ENCODE results near the gene MANBA. TPM values are rescaled to one million over a fixed set of nuclear protein-coding genes. Genes with fewer than 3 reads are reported as not detected.
"Not testable (repeated sequence)": the region's sequence is repeated elsewhere in the genome, so short reads cannot be mapped to it uniquely, and the experiment has no call there.

Gene MANBA
- total RNA-seq, 1 donor from 2014 or later: 27.7 TPM

DNA sequence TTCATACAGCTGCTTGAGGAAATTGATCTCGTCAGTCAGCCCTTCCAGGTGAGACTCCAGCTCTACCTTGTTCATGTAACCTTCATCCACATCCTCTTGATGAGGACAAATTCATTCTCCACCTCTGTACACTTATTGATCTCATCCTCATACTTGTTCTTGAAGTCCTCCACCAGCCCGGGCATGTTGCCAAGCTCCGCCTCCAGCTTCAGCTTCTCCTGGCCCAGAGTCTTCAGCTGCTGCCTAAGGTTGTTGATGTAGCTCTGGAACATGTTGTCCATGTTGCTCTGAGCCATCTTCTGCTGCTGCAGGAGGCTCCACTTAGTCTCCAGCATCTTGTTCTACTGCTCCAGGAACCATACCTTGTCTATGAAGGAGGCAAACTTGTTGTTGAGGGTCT is 31.3 kb downstream of the MANBA start:
- not testable (repeated sequence) for H3K27me3 ChIP-seq (ENCODE audit: control insufficient read depth in 3 of 3, insufficient read depth in 3 of 3, low read length in 3 of 3); H3K9me3 ChIP-seq (ENCODE audit: control insufficient read depth in 3 of 3, low read length in 3 of 3); H3K9ac ChIP-seq (ENCODE audit: low read depth in 1 of 3, low read length in 3 of 3); H3K4me3 ChIP-seq (ENCODE audit: low read length in 3 of 3); H3K36me3 ChIP-seq (ENCODE audit: control insufficient read depth in 3 of 3, insufficient read depth in 3 of 3, low read length in 3 of 3); H3K27ac ChIP-seq (ENCODE audit: low read depth, low read length)
- H3K4me1 ChIP-seq (ENCODE audit: control insufficient read depth in 3 of 3, insufficient read depth in 3 of 3, low read length in 3 of 3): peaks cover 10 to 16% (median 12%) of the 10 kb centered on the region in 3 donors

DNA sequence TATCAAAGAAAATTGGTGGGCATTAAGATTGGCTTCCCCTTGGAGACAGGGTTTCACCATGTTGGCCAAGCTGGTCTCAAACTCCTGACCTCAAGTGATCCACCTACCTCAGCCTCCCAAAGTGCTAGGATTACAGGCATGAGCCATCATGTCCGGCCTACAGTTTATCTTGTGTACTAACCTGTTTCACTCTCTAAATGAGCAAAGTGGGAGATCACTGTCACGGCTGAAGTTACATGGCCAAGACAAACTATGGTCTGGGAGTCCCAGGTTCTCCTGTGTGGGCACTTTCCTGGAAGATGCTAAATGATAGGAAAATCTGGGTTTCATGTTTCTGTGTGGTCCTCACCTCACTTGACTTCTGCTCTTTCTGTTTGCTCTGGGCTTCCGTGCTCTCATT is 33.8 kb downstream of the MANBA start:
- H3K27ac ChIP-seq (ENCODE audit: low read depth, low read length); H3K4me3 ChIP-seq (ENCODE audit: low read length in 3 of 3); H3K4me1 ChIP-seq (ENCODE audit: control insufficient read depth in 3 of 3, insufficient read depth in 3 of 3, low read length in 3 of 3); H3K9ac ChIP-seq (ENCODE audit: low read depth in 1 of 3, low read length in 3 of 3); H3K9me3 ChIP-seq (ENCODE audit: control insufficient read depth in 3 of 3, low read length in 3 of 3); H3K27me3 ChIP-seq (ENCODE audit: control insufficient read depth in 3 of 3, insufficient read depth in 3 of 3, low read length in 3 of 3): not testable (repeated sequence)
- peaks cover 4 to 17% (median 5%) of the 10 kb centered on the region in 3 donors for H3K36me3 ChIP-seq (ENCODE audit: control insufficient read depth in 3 of 3, insufficient read depth in 3 of 3, low read length in 3 of 3)

DNA sequence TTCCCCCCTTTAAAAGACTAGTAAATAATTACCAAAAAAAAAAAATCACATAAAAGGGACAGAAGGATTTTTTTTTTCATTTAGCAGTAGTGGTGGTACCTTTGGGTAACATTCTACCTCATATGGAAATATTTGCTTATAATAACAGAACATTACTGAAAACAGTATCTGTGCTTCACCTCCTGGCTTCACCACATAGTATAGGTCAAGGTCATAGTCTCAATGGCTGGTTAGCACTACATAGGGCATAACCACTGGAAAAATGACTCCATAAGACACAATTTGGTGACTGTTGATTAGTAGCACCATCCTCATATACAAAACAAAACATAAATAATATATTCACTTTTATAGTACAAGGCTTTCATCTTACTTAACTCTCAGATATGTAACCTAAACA is 34.7 kb downstream of the MANBA start:
- Histone ChIP-seq H3K27ac (ENCODE audit: low read depth, low read length) (no peak overlapping the region), H3K4me3 (ENCODE audit: low read length in 3 of 3) (no peak overlapping the region), H3K27me3 (ENCODE audit: control insufficient read depth in 3 of 3, insufficient read depth in 3 of 3, low read length in 3 of 3) (no peaks in the 10 kb centered on the region), H3K4me1 (ENCODE audit: control insufficient read depth in 3 of 3, insufficient read depth in 3 of 3, low read length in 3 of 3) (no peaks in the 10 kb centered on the region), H3K36me3 (ENCODE audit: control insufficient read depth in 3 of 3, insufficient read depth in 3 of 3, low read length in 3 of 3) (peaks cover 4 to 17% (median 5%) of the 10 kb centered on the region in 3 donors), H3K9ac (ENCODE audit: low read depth in 1 of 3, low read length in 3 of 3) (no peak overlapping the region), H3K9me3 (ENCODE audit: control insufficient read depth in 3 of 3, low read length in 3 of 3) (peaks cover 0 to 5% (median 0%) of the 10 kb centered on the region in 3 donors)

DNA sequence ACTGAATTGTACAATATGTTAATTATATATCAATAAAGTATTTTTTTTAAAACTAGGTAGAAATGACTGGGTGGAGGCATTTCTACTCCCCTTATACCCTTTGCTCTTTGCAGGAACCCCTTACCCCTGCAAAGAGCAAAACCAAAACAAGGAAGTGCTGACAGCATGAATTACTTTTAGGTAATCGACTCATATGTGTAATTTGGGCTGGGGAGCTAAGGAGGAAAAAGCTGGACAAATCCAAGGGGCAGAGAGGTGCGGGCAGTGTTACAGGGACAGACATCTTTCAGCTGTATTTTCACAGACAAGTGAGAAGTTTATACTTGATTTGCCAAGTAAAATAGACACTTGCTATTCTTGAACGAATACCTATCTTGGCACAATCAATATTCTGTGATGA is 35.5 kb downstream of the MANBA start:
- H3K9ac ChIP-seq (ENCODE audit: low read depth in 1 of 3, low read length in 3 of 3): no peak overlapping the region
- no peak overlapping the region for H3K4me3 ChIP-seq (ENCODE audit: low read length in 3 of 3)
- H3K4me1 ChIP-seq (ENCODE audit: control insufficient read depth in 3 of 3, insufficient read depth in 3 of 3, low read length in 3 of 3): no peaks in the 10 kb centered on the region
- H3K27me3 ChIP-seq (ENCODE audit: control insufficient read depth in 3 of 3, insufficient read depth in 3 of 3, low read length in 3 of 3): no peaks in the 10 kb centered on the region
- H3K36me3 ChIP-seq (ENCODE audit: control insufficient read depth in 3 of 3, insufficient read depth in 3 of 3, low read length in 3 of 3): peaks cover 4 to 17% (median 5%) of the 10 kb centered on the region in 3 donors
- peaks cover 0 to 1% (median 0%) of the 10 kb centered on the region in 3 donors for H3K9me3 ChIP-seq (ENCODE audit: control insufficient read depth in 3 of 3, low read length in 3 of 3)
- H3K27ac ChIP-seq (ENCODE audit: low read depth, low read length): no peak overlapping the region

- Histone ChIP-seq H3K9ac (ENCODE audit: low read depth in 1 of 3, low read length in 3 of 3) (no peak overlapping the region), H3K9me3 (ENCODE audit: control insufficient read depth in 3 of 3, low read length in 3 of 3) (no peaks in the 10 kb centered on the region), H3K27me3 (ENCODE audit: control insufficient read depth in 3 of 3, insufficient read depth in 3 of 3, low read length in 3 of 3) (no peaks in the 10 kb centered on the region), H3K4me1 (ENCODE audit: control insufficient read depth in 3 of 3, insufficient read depth in 3 of 3, low read length in 3 of 3) (no peaks in the 10 kb centered on the region), H3K36me3 (ENCODE audit: control insufficient read depth in 3 of 3, insufficient read depth in 3 of 3, low read length in 3 of 3) (peaks cover 0 to 21% (median 8%) of the 10 kb centered on the region in 3 donors), H3K4me3 (ENCODE audit: low read length in 3 of 3) (no peak overlapping the region), H3K27ac (ENCODE audit: low read depth, low read length) (no peak overlapping the region)
Observed at GRCh38 chr4:102723511-102723910, 37.3 kb downstream of the MANBA start.

- H3K9me3 ChIP-seq (ENCODE audit: control insufficient read depth in 3 of 3, low read length in 3 of 3): no peaks in the 10 kb centered on the region
- H3K4me3 ChIP-seq (ENCODE audit: low read length in 3 of 3): no peak overlapping the region
- H3K27me3 ChIP-seq (ENCODE audit: control insufficient read depth in 3 of 3, insufficient read depth in 3 of 3, low read length in 3 of 3): no peaks in the 10 kb centered on the region
- H3K36me3 ChIP-seq (ENCODE audit: control insufficient read depth in 3 of 3, insufficient read depth in 3 of 3, low read length in 3 of 3): peaks cover 0 to 21% (median 11%) of the 10 kb centered on the region in 3 donors
- no peak overlapping the region for H3K27ac ChIP-seq (ENCODE audit: low read depth, low read length)
- H3K4me1 ChIP-seq (ENCODE audit: control insufficient read depth in 3 of 3, insufficient read depth in 3 of 3, low read length in 3 of 3): no peaks in the 10 kb centered on the region
- no peak overlapping the region for H3K9ac ChIP-seq (ENCODE audit: low read depth in 1 of 3, low read length in 3 of 3)
Observed at GRCh38 chr4:102722740-102723139, 38.0 kb downstream of the MANBA start.

GRCh38 chr4:102718833-102719575 is 41.8 kb downstream of the MANBA start:
- H3K9ac ChIP-seq (ENCODE audit: low read depth in 1 of 3, low read length in 3 of 3); H3K27me3 ChIP-seq (ENCODE audit: control insufficient read depth in 3 of 3, insufficient read depth in 3 of 3, low read length in 3 of 3); H3K27ac ChIP-seq (ENCODE audit: low read depth, low read length); H3K4me1 ChIP-seq (ENCODE audit: control insufficient read depth in 3 of 3, insufficient read depth in 3 of 3, low read length in 3 of 3); H3K9me3 ChIP-seq (ENCODE audit: control insufficient read depth in 3 of 3, low read length in 3 of 3); H3K4me3 ChIP-seq (ENCODE audit: low read length in 3 of 3): not testable (repeated sequence)
- peaks cover 0 to 18% (median 11%) of the 10 kb centered on the region in 3 donors for H3K36me3 ChIP-seq (ENCODE audit: control insufficient read depth in 3 of 3, insufficient read depth in 3 of 3, low read length in 3 of 3)

- H3K27me3 ChIP-seq (ENCODE audit: control insufficient read depth in 3 of 3, insufficient read depth in 3 of 3, low read length in 3 of 3): no peaks in the 10 kb centered on the region
- peaks cover 0 to 7% (median 6%) of the 10 kb centered on the region in 3 donors for H3K36me3 ChIP-seq (ENCODE audit: control insufficient read depth in 3 of 3, insufficient read depth in 3 of 3, low read length in 3 of 3)
- no peak overlapping the region for H3K4me3 ChIP-seq (ENCODE audit: low read length in 3 of 3)
- no peaks in the 10 kb centered on the region for H3K4me1 ChIP-seq (ENCODE audit: control insufficient read depth in 3 of 3, insufficient read depth in 3 of 3, low read length in 3 of 3)
- no peak overlapping the region for H3K27ac ChIP-seq (ENCODE audit: low read depth, low read length)
- H3K9ac ChIP-seq (ENCODE audit: low read depth in 1 of 3, low read length in 3 of 3): no peak overlapping the region
- no peaks in the 10 kb centered on the region for H3K9me3 ChIP-seq (ENCODE audit: control insufficient read depth in 3 of 3, low read length in 3 of 3)
Observed at GRCh38 chr4:102717448-102718092, 43.2 kb downstream of the MANBA start.

DNA sequence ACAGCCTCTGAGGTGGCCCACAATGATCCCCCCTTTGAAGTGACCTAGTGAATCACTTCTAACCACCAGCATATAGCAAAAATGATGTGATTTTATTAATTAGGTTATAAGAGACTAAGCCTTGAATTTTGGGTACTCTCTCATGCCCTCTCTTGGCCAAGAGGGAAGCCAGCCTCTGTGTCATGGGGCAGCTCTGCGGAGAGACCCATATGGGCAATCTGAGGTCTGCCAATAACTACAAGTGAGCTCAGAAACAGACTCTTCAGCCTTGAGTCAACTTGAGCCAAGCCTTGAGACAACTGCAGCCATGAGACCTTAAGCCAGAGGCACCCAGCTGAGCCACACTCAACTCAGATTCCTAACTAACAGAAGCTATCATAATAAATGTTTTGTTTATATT is 45.7 kb downstream of the MANBA start:
- Histone ChIP-seq H3K4me1 (ENCODE audit: control insufficient read depth in 3 of 3, insufficient read depth in 3 of 3, low read length in 3 of 3) (no peaks in the 10 kb centered on the region), H3K27ac (ENCODE audit: low read depth, low read length) (no peak overlapping the region), H3K27me3 (ENCODE audit: control insufficient read depth in 3 of 3, insufficient read depth in 3 of 3, low read length in 3 of 3) (no peaks in the 10 kb centered on the region), H3K36me3 (ENCODE audit: control insufficient read depth in 3 of 3, insufficient read depth in 3 of 3, low read length in 3 of 3) (peaks cover 0 to 7% (median 6%) of the 10 kb centered on the region in 3 donors), H3K9ac (ENCODE audit: low read depth in 1 of 3, low read length in 3 of 3) (no peak overlapping the region), H3K9me3 (ENCODE audit: control insufficient read depth in 3 of 3, low read length in 3 of 3) (no peaks in the 10 kb centered on the region), H3K4me3 (ENCODE audit: low read length in 3 of 3) (no peak overlapping the region)

GRCh38 chr4:102713774-102714173 is 47.0 kb downstream of the MANBA start:
- H3K4me1 ChIP-seq (ENCODE audit: control insufficient read depth in 3 of 3, insufficient read depth in 3 of 3, low read length in 3 of 3); H3K9me3 ChIP-seq (ENCODE audit: control insufficient read depth in 3 of 3, low read length in 3 of 3); H3K4me3 ChIP-seq (ENCODE audit: low read length in 3 of 3); H3K27me3 ChIP-seq (ENCODE audit: control insufficient read depth in 3 of 3, insufficient read depth in 3 of 3, low read length in 3 of 3); H3K36me3 ChIP-seq (ENCODE audit: control insufficient read depth in 3 of 3, insufficient read depth in 3 of 3, low read length in 3 of 3); H3K27ac ChIP-seq (ENCODE audit: low read depth, low read length); H3K9ac ChIP-seq (ENCODE audit: low read depth in 1 of 3, low read length in 3 of 3): not testable (repeated sequence)
